Epithelial cell of proximal tubule (primary cell): Measurements from ENCODE around the gene EIF4G1. TPM values are rescaled to one million over a fixed set of nuclear protein-coding genes. Genes with fewer than 3 reads are reported as not detected.
"Not testable (repeated sequence)": the region's sequence is repeated elsewhere in the genome, so short reads cannot be mapped to it uniquely, and the experiment has no call there.

Source experiments
- DNase-seq: peaks from one replicate; pipeline ENCODE4 v3.0.0-alpha.2; 2011; ENCODE audit warnings: low read depth
- H3K4me3 ChIP-seq: 2 replicates; pipeline ENCODE4 v1.5.1; 2011; ENCODE audit warnings: low read depth, mild to moderate bottlenecking, low read length
- total RNA-seq: library from RNA; depleted of rRNA; stranded (reverse); fragments of >200 nt; gene quantifications from 2 replicates; pipeline ENCODE4 v1.2.3, GENCODE V29; 2015
- TF ChIP-seq, protein P1 (sequence below): conservative IDR thresholded peaks from 2 replicates; pipeline ENCODE4 v1.5.1; 2012; ENCODE audit warnings: low read depth, mild to moderate bottlenecking, low read length

The EIF4G1 gene
- 313 and 519 TPM in 2 replicates for total RNA-seq

DNA sequence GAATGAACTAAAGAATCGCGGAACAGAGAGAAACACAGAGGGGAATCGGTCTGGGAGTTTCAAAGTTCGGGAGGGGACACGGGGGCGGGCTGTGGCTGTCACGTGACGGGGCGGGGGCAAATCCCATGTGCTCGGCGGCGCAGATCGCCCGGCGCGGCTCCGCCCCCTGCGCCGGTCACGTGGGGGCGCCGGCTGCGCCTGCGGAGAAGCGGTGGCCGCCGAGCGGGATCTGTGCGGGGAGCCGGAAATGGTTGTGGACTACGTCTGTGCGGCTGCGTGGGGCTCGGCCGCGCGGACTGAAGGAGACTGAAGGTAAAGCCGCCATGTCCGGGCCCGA, at the start of gene EIF4G1:
TSS of gene EIF4G1 (plus strand) at position 244 of the 337 bp plus-strand sequence. CDS start 1,191 bp downstream, outside the sequence.
- TF ChIP-seq, protein P1, sequence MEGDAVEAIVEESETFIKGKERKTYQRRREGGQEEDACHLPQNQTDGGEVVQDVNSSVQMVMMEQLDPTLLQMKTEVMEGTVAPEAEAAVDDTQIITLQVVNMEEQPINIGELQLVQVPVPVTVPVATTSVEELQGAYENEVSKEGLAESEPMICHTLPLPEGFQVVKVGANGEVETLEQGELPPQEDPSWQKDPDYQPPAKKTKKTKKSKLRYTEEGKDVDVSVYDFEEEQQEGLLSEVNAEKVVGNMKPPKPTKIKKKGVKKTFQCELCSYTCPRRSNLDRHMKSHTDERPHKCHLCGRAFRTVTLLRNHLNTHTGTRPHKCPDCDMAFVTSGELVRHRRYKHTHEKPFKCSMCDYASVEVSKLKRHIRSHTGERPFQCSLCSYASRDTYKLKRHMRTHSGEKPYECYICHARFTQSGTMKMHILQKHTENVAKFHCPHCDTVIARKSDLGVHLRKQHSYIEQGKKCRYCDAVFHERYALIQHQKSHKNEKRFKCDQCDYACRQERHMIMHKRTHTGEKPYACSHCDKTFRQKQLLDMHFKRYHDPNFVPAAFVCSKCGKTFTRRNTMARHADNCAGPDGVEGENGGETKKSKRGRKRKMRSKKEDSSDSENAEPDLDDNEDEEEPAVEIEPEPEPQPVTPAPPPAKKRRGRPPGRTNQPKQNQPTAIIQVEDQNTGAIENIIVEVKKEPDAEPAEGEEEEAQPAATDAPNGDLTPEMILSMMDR = no peak
- peak within 1 kb of the TSS; percentile 92 for H3K4me3 ChIP-seq
- DNase-seq = no peak

- H3K4me3 ChIP-seq, DNase-seq: not testable (repeated sequence)
Measured at GRCh38 chr3:184267249-184267648, 47.2 kb upstream of the EIF4G1 start.

DNA sequence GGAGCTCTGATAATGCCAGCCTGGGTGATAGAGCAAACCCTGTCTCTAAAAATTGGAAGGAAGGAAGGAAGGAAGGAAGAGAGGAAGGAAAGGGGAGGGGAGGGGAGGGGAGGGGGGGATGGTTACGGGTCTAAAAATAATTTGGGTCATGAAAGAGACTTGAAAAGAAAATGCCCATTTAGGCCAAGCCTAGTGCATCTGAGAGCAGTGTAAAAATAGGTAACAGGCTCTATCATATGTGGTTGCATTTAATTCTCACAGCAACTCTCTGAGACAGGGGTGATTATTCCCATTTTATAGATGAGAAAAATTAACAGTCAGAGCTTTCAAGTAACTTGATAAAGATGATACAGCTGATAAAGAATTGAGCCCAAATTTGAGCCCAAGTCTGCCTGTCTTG, 42.1 kb upstream of the EIF4G1 start:
- TF ChIP-seq, protein P1 = no peak
- H3K4me3 ChIP-seq = no peak overlapping the region
- no peak for DNase-seq

GRCh38 chr3:184275381-184275701, 39.1 kb upstream of the EIF4G1 start:
- DNase-seq = no peak
- TF ChIP-seq, protein P1 = no peak
- no peak overlapping the region for H3K4me3 ChIP-seq

DNA sequence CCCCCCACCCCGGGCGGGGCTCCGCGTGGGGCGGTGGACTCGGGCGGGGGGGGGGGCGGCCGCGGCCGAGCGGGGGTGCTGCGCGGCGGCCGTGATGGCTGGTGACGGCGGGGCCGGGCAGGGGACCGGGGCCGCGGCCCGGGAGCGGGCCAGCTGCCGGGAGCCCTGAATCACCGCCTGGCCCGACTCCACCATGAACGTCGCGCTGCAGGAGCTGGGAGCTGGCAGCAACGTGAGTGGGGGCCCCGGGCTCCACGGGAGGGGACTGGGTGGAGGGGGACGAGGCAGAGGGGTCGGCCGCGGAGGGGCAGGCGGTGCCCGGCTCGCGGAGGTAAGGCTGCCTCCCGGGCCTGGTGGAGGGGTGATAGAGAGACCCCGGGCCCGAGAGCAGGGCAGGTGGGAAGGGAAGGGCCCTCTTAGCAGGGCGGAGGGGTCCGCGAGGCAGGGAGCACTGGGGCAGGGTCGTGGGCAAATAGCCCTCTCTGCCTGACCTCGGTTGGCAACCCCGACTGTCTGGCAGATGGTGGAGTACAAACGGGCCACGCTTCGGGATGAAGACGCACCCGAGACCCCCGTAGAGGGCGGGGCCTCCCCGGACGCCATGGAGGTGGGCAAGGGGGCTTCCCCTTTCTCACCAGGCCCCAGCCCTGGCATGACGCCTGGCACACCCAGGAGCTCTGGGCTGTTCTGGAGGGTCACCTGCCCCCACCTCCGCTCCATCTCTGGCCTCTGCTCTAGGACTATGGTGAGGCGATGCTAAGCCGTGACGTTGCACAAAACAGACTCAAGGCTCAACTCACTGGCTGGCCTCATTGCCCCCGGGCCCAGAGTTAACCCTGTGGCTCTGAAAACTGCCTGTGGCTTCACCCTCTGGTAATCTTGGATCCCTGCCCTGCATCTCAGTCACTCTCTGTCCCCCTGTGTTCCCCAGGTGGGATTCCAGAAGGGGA, 38.2 kb upstream of the EIF4G1 start, which contains the start of gene ECE2:
TSS of gene ECE2 (plus strand) at position 62 of the 950 bp plus-strand sequence. CDS start at position 194, 132 bp downstream.
- no peak for DNase-seq
- H3K4me3 ChIP-seq = no peak within 1 kb of the TSS
- TF ChIP-seq, protein P1 = no peak

GRCh38 chr3:184277366-184277765, 37.0 kb upstream of the EIF4G1 start:
- TF ChIP-seq, protein P1 = no peak
- H3K4me3 ChIP-seq = no peak overlapping the region
- no peak for DNase-seq

DNA sequence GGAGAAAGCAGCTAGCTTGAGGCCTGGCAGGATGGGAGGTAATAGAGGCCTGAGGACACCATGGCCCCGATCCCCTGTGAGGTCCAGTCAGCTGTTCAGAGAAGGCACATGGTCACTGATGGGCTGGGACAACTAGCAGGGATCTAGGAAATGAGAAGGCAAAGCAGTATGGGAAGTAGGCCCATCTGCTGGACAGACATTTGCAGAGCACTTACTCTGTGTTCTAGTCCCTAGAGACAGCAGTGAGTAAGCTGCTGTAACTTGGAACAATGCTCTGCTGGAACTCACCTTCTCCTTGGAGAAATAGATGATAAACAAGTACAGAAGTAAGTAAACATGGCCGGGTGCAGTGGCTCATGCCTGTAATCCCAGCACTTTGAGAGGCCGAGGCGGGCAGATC, 31.5 kb upstream of the EIF4G1 start:
- TF ChIP-seq, protein P1 = no peak
- no peak for DNase-seq
- H3K4me3 ChIP-seq = no peak overlapping the region
